ENCODE data around the gene CRAT.

- TF ChIP-seq EZH2 (IDR thresholded peaks at IDR 0.05; ENCODE audit: borderline replicate concordance): no peak
- no peak for TF ChIP-seq EZH2phosphoT487 (IDR thresholded peaks at IDR 0.05; ENCODE audit: low read depth, severe bottlenecking, unreplicated experiment)
Measured at GRCh38 chr9:129070696-129071525, 39.7 kb downstream of the CRAT start.

Measured in hepatocyte (in vitro differentiated cells).